HEK293T (cell line): ENCODE measurements around the gene PRMT3.

Experiments
- ARNT ChIP-seq: fragments of 450-650 bp; IDR thresholded peaks from 2 replicates; pipeline ENCODE4 v1.6.1; 2017; ENCODE audit warnings: mild to moderate bottlenecking
- ELF4 ChIP-seq: fragments of 450-650 bp; IDR thresholded peaks from 2 replicates; pipeline ENCODE4 v1.6.1; 2017; ENCODE audit warnings: antibody characterized with exemption
- FOXK2 ChIP-seq: fragments of 450-650 bp; IDR thresholded peaks from 2 replicates; pipeline ENCODE4 v1.6.1; 2016; ENCODE audit warnings: mild to moderate bottlenecking
- LEF1 ChIP-seq: fragments of 450-650 bp; IDR thresholded peaks from 2 replicates; pipeline ENCODE4 v1.6.1; 2017; ENCODE audit warnings: mild to moderate bottlenecking, borderline replicate concordance
- NFRKB ChIP-seq: fragments of 450-650 bp; IDR thresholded peaks from 2 replicates; pipeline ENCODE4 v1.6.1; 2016; ENCODE audit warnings: mild to moderate bottlenecking, moderate library complexity
- SP1 ChIP-seq: fragments of 450-650 bp; IDR thresholded peaks from 2 replicates; pipeline ENCODE4 v1.6.1; 2017
- SUZ12 ChIP-seq: fragments of 450-650 bp; IDR thresholded peaks from 2 replicates; pipeline ENCODE4 v1.6.1; 2016; ENCODE audit warnings: mild to moderate bottlenecking
- TARDBP ChIP-seq: fragments of 450-650 bp; IDR thresholded peaks from 2 replicates; pipeline ENCODE4 v1.6.1; 2016
- ZNF384 ChIP-seq: fragments of 450-650 bp; IDR thresholded peaks from 2 replicates; pipeline ENCODE4 v1.6.1; 2016

DNA sequence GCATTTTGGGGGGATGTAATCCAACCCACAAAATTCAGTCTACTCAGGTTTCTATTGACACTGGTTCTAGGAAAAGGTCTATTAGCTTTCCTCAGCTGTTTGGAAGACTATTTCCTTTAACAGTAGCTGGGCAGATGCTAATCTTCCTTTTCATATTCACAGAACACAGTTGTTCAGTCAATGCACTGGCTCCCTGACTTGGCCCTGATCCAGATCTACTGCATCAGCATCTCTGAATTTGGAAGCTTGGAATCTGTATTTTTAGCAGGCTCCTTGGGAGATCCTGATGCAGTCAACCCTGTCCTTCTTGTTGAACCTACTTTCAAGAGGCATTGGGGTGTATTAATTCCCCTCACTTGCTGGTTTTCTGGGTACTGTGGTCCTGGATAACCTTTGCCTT lies 17.7 kb upstream of the PRMT3 start:
- TF ChIP-seq ARNT (no peak), LEF1 (no peak), SP1 (no peak), TARDBP (no peak), ZNF384 (no peak), SUZ12 (no peak), NFRKB (no peak), ELF4 (no peak), FOXK2 (no peak)
